ENCODE measurements around the gene FADS2. TPM values are rescaled to one million over a fixed set of nuclear protein-coding genes. Genes with fewer than 3 reads are reported as not detected.

Gene FADS2
- total and polyA plus RNA-seq, 9 of the 15 experiments (the other 6 are each of a cell fraction or from before 2014, with no cell fraction given), result 2.9 to 42.8 (median 16.2) TPM

GRCh38 chr11:61816736-61817455 lies 11.2 kb upstream of the FADS2 start, which contains the start of gene FADS1 (continued):
- TF ChIP-seq ZNF3 (CRISPR knock-in tag; IDR thresholded peaks at IDR 0.05) (no peak), MLX (CRISPR knock-in tag; conservative IDR thresholded peaks at IDR 0.05) (no peak), OTX1 (CRISPR knock-in tag; IDR thresholded peaks at IDR 0.05) (no peak), ZNF282 (CRISPR knock-in tag; IDR thresholded peaks at IDR 0.05) (no peak), E2F8 (IDR thresholded peaks at IDR 0.05; ENCODE audit: low read depth, partially characterized antibody) (no peak), ZNF263 (CRISPR knock-in tag; IDR thresholded peaks at IDR 0.05; ENCODE audit: borderline replicate concordance) (peak; percentile 69), KLF1 (tag; IDR thresholded peaks at IDR 0.05) (0 out of 2 replicates have a peak, but pooled peaks have one; percentile 7), ZNF143 (CRISPR knock-in tag; IDR thresholded peaks at IDR 0.05) (peak; percentile 68), BHLHE40 (IDR thresholded peaks at IDR 0.05; ENCODE audit: low read length) (peak; percentile 25), ATF7 (IDR thresholded peaks at IDR 0.05) (peak; percentile 92), RFX5 (IDR thresholded peaks at IDR 0.05; ENCODE audit: low read depth, low read length) (no peak), GMEB1 (CRISPR knock-in tag; IDR thresholded peaks at IDR 0.05) (peak; percentile 77), HNRNPK (IDR thresholded peaks at IDR 0.05; ENCODE audit: low read depth, low read length, poor library complexity, severe bottlenecking) (peak; percentile 96), FOXK2 (conservative IDR thresholded peaks at IDR 0.05 in 1 of 2, IDR thresholded peaks at IDR 0.05 in 1 of 2; ENCODE audit: low read depth in 2 of 2) (no peak), ILK (tag; IDR thresholded peaks at IDR 0.05; ENCODE audit: borderline replicate concordance, low read depth) (no peak), ZNF408 (CRISPR knock-in tag; IDR thresholded peaks at IDR 0.05; ENCODE audit: low read depth) (no peak), ZNF449 (CRISPR knock-in tag; IDR thresholded peaks at IDR 0.05) (no peak), NFRKB (IDR thresholded peaks at IDR 0.05; ENCODE audit: low read depth) (0 out of 2 replicates have a peak, but pooled peaks have one; percentile 70), ZBTB1 (CRISPR knock-in tag; IDR thresholded peaks at IDR 0.05; ENCODE audit: borderline replicate concordance, low read depth) (peak; percentile 95), PHF21A (IDR thresholded peaks at IDR 0.05; ENCODE audit: borderline replicate concordance, low read depth) (peak; percentile 59; the same call in 1 of the 2 replicates)
